Neuronal stem cell (in vitro differentiated cells): Measurements from ENCODE around the gene C13orf46.

Experiments
- DNase-seq: peaks from one replicate; pipeline ENCODE4 v3.0.0-alpha.2; 2013; ENCODE audit warnings: low spot score
- H2AFZ ChIP-seq: one replicate; pipeline ENCODE4 v1.6.1; 2013; ENCODE audit warnings: mild to moderate bottlenecking, low read length, inconsistent platforms
- H2AK5ac ChIP-seq: 2 replicates; pipeline ENCODE4 v1.6.1; 2013; ENCODE audit warnings: low read depth, mild to moderate bottlenecking, inconsistent platforms, low read length, moderate library complexity, mixed read lengths
- H2BK120ac ChIP-seq: 2 replicates; pipeline ENCODE4 v1.6.1; 2013; ENCODE audit warnings: low read depth, mild to moderate bottlenecking, inconsistent platforms, low read length, moderate library complexity, mixed read lengths
- H2BK12ac ChIP-seq: one replicate; pipeline ENCODE4 v1.6.1; 2013; ENCODE audit warnings: low read length, inconsistent platforms
- H2BK15ac ChIP-seq: 2 replicates; pipeline ENCODE4 v1.6.1; 2013; ENCODE audit warnings: mild to moderate bottlenecking, low read length, inconsistent platforms, mixed read lengths
- H2BK5ac ChIP-seq: one replicate; pipeline ENCODE4 v1.6.1; 2013; ENCODE audit warnings: inconsistent platforms, mild to moderate bottlenecking, low read length, moderate library complexity
- H3K14ac ChIP-seq: one replicate; pipeline ENCODE4 v1.6.1; 2013; ENCODE audit warnings: low read length, inconsistent platforms
- H3K18ac ChIP-seq: 2 replicates; pipeline ENCODE4 v1.6.1; 2013; ENCODE audit warnings: low read length, inconsistent platforms
- H3K23ac ChIP-seq: 2 replicates; pipeline ENCODE4 v1.6.1; 2013; ENCODE audit warnings: low read depth, mild to moderate bottlenecking, mixed read lengths, low read length, inconsistent platforms; ENCODE audit not compliant: poor library complexity
- H3K27ac ChIP-seq: replicated peaks from 3 replicates; pipeline ENCODE4 v1.5.1; 2013; ENCODE audit warnings: low read length, inconsistent platforms
- H3K27me3 ChIP-seq, 3 experiments: 2 replicates each; pipeline ENCODE4 v1.6.1; 2013; ENCODE audit warnings: low read length in 3 of 3, mild to moderate bottlenecking in 2 of 3, inconsistent platforms in 1 of 3, low read depth in 1 of 3, mixed read lengths in 1 of 3, moderate library complexity in 1 of 3; ENCODE audit not compliant: control insufficient read depth in 3 of 3, insufficient read depth in 3 of 3
- H3K36me3 ChIP-seq, 2 donors: replicated peaks in 1 of 2; 2 replicates each; pipeline ENCODE4 v1.6.1; 2013; ENCODE audit warnings: low read length in 2 of 2; ENCODE audit not compliant: control insufficient read depth in 2 of 2, insufficient read depth in 2 of 2
- H3K4ac ChIP-seq: 2 replicates; pipeline ENCODE4 v1.6.1; 2013; ENCODE audit warnings: inconsistent platforms, mild to moderate bottlenecking, low read length, moderate library complexity
- H3K4me1 ChIP-seq, 2 donors: 1 replicate in 1 of 2; 2 replicates in 1 of 2; pipeline ENCODE4 v1.6.1; 2013; ENCODE audit warnings: low read length in 2 of 2, low read depth in 1 of 2; ENCODE audit not compliant: control insufficient read depth in 2 of 2, insufficient read depth in 1 of 2
- H3K4me2 ChIP-seq: one replicate; pipeline ENCODE4 v1.6.1; 2013; ENCODE audit warnings: mild to moderate bottlenecking, low read length, inconsistent platforms; ENCODE audit not compliant: insufficient read depth, poor library complexity, severe bottlenecking
- H3K4me3 ChIP-seq, 2 donors: 2 replicates each; pipeline ENCODE4 v1.5.1; 2013; ENCODE audit warnings: low read length in 2 of 2, mild to moderate bottlenecking in 2 of 2, inconsistent platforms in 1 of 2, moderate library complexity in 1 of 2
- H3K79me1 ChIP-seq: one replicate; pipeline ENCODE4 v1.6.1; 2013; ENCODE audit warnings: low read depth, mild to moderate bottlenecking, inconsistent platforms, low read length, moderate library complexity
- H3K9ac ChIP-seq: one replicate; pipeline ENCODE4 v1.6.1; 2013; ENCODE audit warnings: mild to moderate bottlenecking, low read depth, low read length, inconsistent platforms; ENCODE audit not compliant: poor library complexity
- H3K9me3 ChIP-seq, 2 donors: replicated peaks in 1 of 2; 2 replicates each; pipeline versions ENCODE3 to v1.6.1; 2013; ENCODE audit warnings: low read length in 2 of 2, mild to moderate bottlenecking in 2 of 2, inconsistent platforms in 1 of 2, low read depth in 1 of 2, mixed read lengths in 1 of 2, moderate library complexity in 1 of 2; ENCODE audit not compliant: control insufficient read depth in 2 of 2, insufficient read depth in 1 of 2
- H4K8ac ChIP-seq: one replicate; pipeline ENCODE4 v1.6.1; 2013; ENCODE audit warnings: low read depth, mild to moderate bottlenecking, inconsistent platforms, low read length, moderate library complexity
- H4K91ac ChIP-seq: one replicate; pipeline ENCODE4 v1.6.1; 2013; ENCODE audit warnings: low read length, low read depth, mild to moderate bottlenecking, inconsistent platforms; ENCODE audit not compliant: poor library complexity
- WGBS, 2 donors: extraction: QIAGEN DNeasy Blood & Tissue Kit; methylation state at CpG; one replicate each; pipeline ENCODE4 v1.1.7; 2013; ENCODE audit warnings: missing lambda C conversion rate in 2 of 2, mixed read lengths in 1 of 2; ENCODE audit not compliant: insufficient read length in 2 of 2, insufficient replicate concordance in 1 of 2; ENCODE audit errors: extremely low coverage in 2 of 2; 5-methylcytosine and 5-hydroxymethylcytosine counted together

C13orf46 gene

GRCh38 chr13:113949546-113949945 is 24.3 kb downstream of the C13orf46 start:
- Histone ChIP-seq H2AK5ac (no peak overlapping the region), H3K9ac (no peak overlapping the region), H3K79me1 (peaks cover 3% of the 10 kb centered on the region), H3K14ac (no peak overlapping the region), H3K4ac (no peak overlapping the region), H3K18ac (no peak overlapping the region), H3K4me1 (no peaks in the 10 kb centered on the region), H2AFZ (no peak overlapping the region), H2BK15ac (no peak overlapping the region), H2BK12ac (no peak overlapping the region), H3K27me3 (no peaks in the 10 kb centered on the region), H3K27ac (no peak overlapping the region), H2BK5ac (no peak overlapping the region), H4K91ac (no peak overlapping the region), H2BK120ac (no peak overlapping the region), H4K8ac (no peak overlapping the region), H3K9me3 (no peaks in the 10 kb centered on the region), H3K36me3 (no peaks in the 10 kb centered on the region), H3K4me2 (no peak overlapping the region), H3K23ac (no peak overlapping the region), H3K4me3 (no peak overlapping the region)
- no peak for DNase-seq
- no CpG with 5 or more reads among the region's 5 CpGs for WGBS, 2 donors

GRCh38 chr13:113948034-113948742 is 25.7 kb downstream of the C13orf46 start:
- Histone ChIP-seq H3K4me3 (no peak overlapping the region), H4K8ac (no peak overlapping the region), H2BK12ac (no peak overlapping the region), H3K9me3 (no peaks in the 10 kb centered on the region), H3K27ac (no peak overlapping the region), H3K14ac (no peak overlapping the region), H3K4ac (no peak overlapping the region), H3K23ac (no peak overlapping the region), H3K9ac (no peak overlapping the region), H3K4me1 (no peaks in the 10 kb centered on the region), H3K36me3 (no peaks in the 10 kb centered on the region), H2BK5ac (no peak overlapping the region), H2BK120ac (no peak overlapping the region), H3K79me1 (peaks cover 3% of the 10 kb centered on the region), H3K27me3 (no peaks in the 10 kb centered on the region), H4K91ac (no peak overlapping the region), H2BK15ac (peak overlapping the region; percentile 93), H2AFZ (no peak overlapping the region), H3K18ac (no peak overlapping the region), H3K4me2 (no peak overlapping the region), H2AK5ac (peak overlapping the region; percentile 93)
- no CpG with 5 or more reads among the region's 14 CpGs for WGBS, 2 donors
- no peak for DNase-seq

GRCh38 chr13:113947311-113948033 is 26.4 kb downstream of the C13orf46 start:
- H3K27me3 ChIP-seq: no peaks in the 10 kb centered on the region
- H4K91ac ChIP-seq: no peak overlapping the region
- H3K79me1 ChIP-seq: peaks cover 3% of the 10 kb centered on the region
- no peak overlapping the region for H2BK5ac ChIP-seq
- peak overlapping the region; percentile 47 for H3K14ac ChIP-seq
- H3K23ac ChIP-seq: no peak overlapping the region
- no peak overlapping the region for H4K8ac ChIP-seq
- no peak overlapping the region for H2BK12ac ChIP-seq
- H3K36me3 ChIP-seq: no peaks in the 10 kb centered on the region
- no peak overlapping the region for H3K27ac ChIP-seq
- no peaks in the 10 kb centered on the region for H3K9me3 ChIP-seq
- H3K4me3 ChIP-seq: no peak overlapping the region
- peak overlapping the region; percentile 64 for H3K18ac ChIP-seq
- no peaks in the 10 kb centered on the region for H3K4me1 ChIP-seq
- no peak overlapping the region for H3K4ac ChIP-seq
- no CpG with 5 or more reads among the region's 17 CpGs for WGBS, 2 donors
- H3K4me2 ChIP-seq: no peak overlapping the region
- DNase-seq: no peak
- H3K9ac ChIP-seq: no peak overlapping the region
- peak overlapping the region; percentile 93 for H2AK5ac ChIP-seq
- no peak overlapping the region for H2BK120ac ChIP-seq
- no peak overlapping the region for H2AFZ ChIP-seq
- peak overlapping the region; percentile 93 for H2BK15ac ChIP-seq

- Histone ChIP-seq H2BK120ac (peak overlapping the region; percentile 9), H3K36me3 (no peaks in the 10 kb centered on the region), H2BK12ac (peak overlapping the region; percentile 36), H2AFZ (no peak overlapping the region), H3K27me3 (no peaks in the 10 kb centered on the region), H3K27ac (no peak overlapping the region), H3K4me2 (no peak overlapping the region), H3K14ac (peak overlapping the region; percentile 79), H3K4me3 (no peak overlapping the region), H4K91ac (peak overlapping the region; percentile 72), H3K9ac (peak overlapping the region; percentile 70), H2BK15ac (peak overlapping the region; percentile 87), H2AK5ac (peak overlapping the region; percentile 94), H3K18ac (peak overlapping the region; percentile 64), H3K4me1 (no peaks in the 10 kb centered on the region), H3K23ac (peak overlapping the region; percentile 62), H4K8ac (no peak overlapping the region), H2BK5ac (peak overlapping the region; percentile 39), H3K4ac (no peak overlapping the region), H3K79me1 (peaks cover 3% of the 10 kb centered on the region), H3K9me3 (no peaks in the 10 kb centered on the region)
- WGBS, 2 donors: no CpG with 5 or more reads among the region's 26 CpGs
- DNase-seq: no peak
These were observed 27.3 kb downstream of the C13orf46 start for GRCh38 chr13:113946409-113947181.
